BJ (cell line): Measurements from ENCODE around the gene ARCN1. TPM values are rescaled to one million over a fixed set of nuclear protein-coding genes. Genes with fewer than 3 reads are reported as not detected.

Experiments used
- CTCF ChIA-PET: fragments of 350-600 bp; formaldehyde crosslinking; extraction: SDS; loops from one replicate; lab custom pipeline; 2021; ENCODE audit warnings: antibody characterized with exemption, inconsistent platforms; lab: Yijun Ruan, JAX
- POLR2A ChIA-PET: fragments of 300-600 bp; sonication (Branson Sonifier 250); formaldehyde crosslinking; extraction: SDS; loops from one replicate; lab custom pipeline; 2021; ENCODE audit warnings: antibody characterized with exemption; lab: Charles Lee
- DNase-seq: peaks from one replicate; pipeline ENCODE4 v3.0.0-alpha.2; 2011; ENCODE audit warnings: low read depth
- H3K27me3 ChIP-seq: 2 replicates; pipeline ENCODE4 v1.6.0; 2011; ENCODE audit warnings: low read length; ENCODE audit not compliant: control insufficient read depth, insufficient read depth
- H3K36me3 ChIP-seq: 2 replicates; pipeline ENCODE4 v1.5.1; 2011; ENCODE audit warnings: low read length; ENCODE audit not compliant: control insufficient read depth, insufficient read depth
- H3K4me3 ChIP-seq: 2 replicates; pipeline ENCODE4 v1.5.1; 2011; ENCODE audit warnings: low read depth, mild to moderate bottlenecking, control low read depth, low read length
- CTCF ChIP-seq: IDR thresholded peaks from 2 replicates; pipeline ENCODE4 v1.5.1; 2011; ENCODE audit warnings: low read depth, mild to moderate bottlenecking, control low read depth, inconsistent platforms, low read length, moderate library complexity; ENCODE audit not compliant: insufficient read depth
- polyA plus RNA-seq: library from polyadenylated mRNA; depleted of rRNA; stranded (reverse); fragments of >200 nt; gene quantifications from 2 replicates; pipeline ENCODE4 v1.2.3, GENCODE V29; 2011

Gene ARCN1
- polyA plus RNA-seq, 1 experiment: 206 TPM

- H3K4me3 ChIP-seq: no peak overlapping the region
- peaks cover 15% of the 10 kb centered on the region for H3K36me3 ChIP-seq
- ChIA-PET POLR2A (no interaction called here), CTCF (interaction anchor here (0.9 to 1.4 kb wide), 2 partner anchors 11 to 38 kb away, joined by 3 to 6 read pairs; no protein-coding TSS in a partner anchor)
- no peaks in the 10 kb centered on the region for H3K27me3 ChIP-seq
- no peak for TF ChIP-seq CTCF
- no peak for DNase-seq
Observed at GRCh38 chr11:118526688-118527087, 45.5 kb upstream of the ARCN1 start.

GRCh38 chr11:118527109-118527508 is 45.1 kb upstream of the ARCN1 start, which contains the start of gene TTC36:
TTC36 (plus strand) TSS chr11:118527474; CDS start chr11:118527495, 21 bp downstream.
- CTCF ChIA-PET: interaction anchor here (0.9 to 1.4 kb wide), 2 partner anchors 12 to 38 kb away, joined by 3 to 6 read pairs; no protein-coding TSS in a partner anchor
- POLR2A ChIA-PET: no interaction called here

GRCh38 chr11:118528511-118528910 is 43.7 kb upstream of the ARCN1 start:
- H3K27me3 ChIP-seq: no peaks in the 10 kb centered on the region
- no peak for TF ChIP-seq CTCF
- DNase-seq: no peak
- ChIA-PET CTCF (no interaction called here), POLR2A (no interaction called here)
- H3K4me3 ChIP-seq: no peak overlapping the region
- H3K36me3 ChIP-seq: peaks cover 5% of the 10 kb centered on the region

More at GRCh38 chr11:118527109-118527508, 45.1 kb upstream of the ARCN1 start, which contains the start of gene TTC36:
- H3K27me3 ChIP-seq: no peaks in the 10 kb centered on the region
- H3K4me3 ChIP-seq: no peak within 1 kb of the TSS
- no peak for TF ChIP-seq CTCF
- H3K36me3 ChIP-seq: peaks cover 11% of the 10 kb centered on the region
- DNase-seq: no peak

GRCh38 chr11:118529584-118530175 is 42.5 kb upstream of the ARCN1 start:
- no peak for DNase-seq
- CTCF ChIA-PET: interaction anchor here (1.2 to 1.3 kb wide), 2 partner anchors 12 to 38 kb away, joined by 3 to 4 read pairs; no protein-coding TSS in a partner anchor
- Histone ChIP-seq H3K4me3 (peak overlapping the region; percentile 71), H3K27me3 (no peaks in the 10 kb centered on the region), H3K36me3 (peaks cover 4% of the 10 kb centered on the region; the same call in 1 of the 2 replicates)
- POLR2A ChIA-PET: no interaction called here
- no peak for TF ChIP-seq CTCF

GRCh38 chr11:118530180-118530682 is 42.0 kb upstream of the ARCN1 start:
- Histone ChIP-seq H3K36me3 (peaks cover 5% of the 10 kb centered on the region; the same call in 1 of the 2 replicates), H3K4me3 (peak overlapping the region; percentile 71), H3K27me3 (no peaks in the 10 kb centered on the region)
- ChIA-PET CTCF (interaction anchor here (0.6 to 1.3 kb wide), 3 partner anchors 12 to 43 kb away, joined by 3 to 4 read pairs (median 3); no protein-coding TSS in a partner anchor), POLR2A (no interaction called here)
- no peak for DNase-seq
- TF ChIP-seq CTCF: no peak
